Epithelial cell of proximal tubule (primary cell): ENCODE results near the gene PTRH1. TPM values are rescaled to one million over a fixed set of nuclear protein-coding genes. Genes with fewer than 3 reads are reported as not detected.

Experiments used
- DNase-seq: peaks from one replicate; pipeline ENCODE4 v3.0.0-alpha.2; 2011; ENCODE audit warnings: low read depth
- H3K4me3 ChIP-seq: 2 replicates; pipeline ENCODE4 v1.5.1; 2011; ENCODE audit warnings: low read depth, mild to moderate bottlenecking, low read length
- CTCF ChIP-seq: conservative IDR thresholded peaks from 2 replicates; pipeline ENCODE4 v1.5.1; 2012; ENCODE audit warnings: low read depth, mild to moderate bottlenecking, low read length
- total RNA-seq: library from RNA; depleted of rRNA; stranded (reverse); fragments of >200 nt; gene quantifications from 2 replicates; pipeline ENCODE4 v1.2.3, GENCODE V29; 2015

Gene PTRH1
- total RNA-seq, 1 donor from 2014 or later = 47.4 TPM

- DNase-seq = no peak
- H3K4me3 ChIP-seq = no peak overlapping the region
- no peak for TF ChIP-seq CTCF
These were observed 16.5 kb upstream of the PTRH1 start for GRCh38 chr9:127731938-127732337.

- TF ChIP-seq CTCF = no peak
- no peak for DNase-seq
- no peak overlapping the region for H3K4me3 ChIP-seq
These were observed 15.4 kb upstream of the PTRH1 start for GRCh38 chr9:127730799-127731410.

GRCh38 chr9:127730262-127730661 lies 14.8 kb upstream of the PTRH1 start:
- no peak for DNase-seq
- H3K4me3 ChIP-seq = no peak overlapping the region
- no peak for TF ChIP-seq CTCF

- DNase-seq = no peak
- no peak for TF ChIP-seq CTCF
These were observed 14.2 kb upstream of the PTRH1 start for GRCh38 chr9:127729522-127730256.

GRCh38 chr9:127728808-127729207 lies 13.3 kb upstream of the PTRH1 start:
- no peak for DNase-seq
- no peak for TF ChIP-seq CTCF
- H3K4me3 ChIP-seq = no peak overlapping the region

More at GRCh38 chr9:127729522-127730256, 14.2 kb upstream of the PTRH1 start:
- no peak overlapping the region for H3K4me3 ChIP-seq

- DNase-seq = no peak
- H3K4me3 ChIP-seq = no peak overlapping the region
- no peak for TF ChIP-seq CTCF
These were observed 11.4 kb upstream of the PTRH1 start for GRCh38 chr9:127726871-127727270.

GRCh38 chr9:127724012-127724411 lies 8.5 kb upstream of the PTRH1 start:
- no peak for DNase-seq
- H3K4me3 ChIP-seq = no peak overlapping the region
- no peak for TF ChIP-seq CTCF
